Measurements from ENCODE around the gene FLNC. TPM values are rescaled to one million over a fixed set of nuclear protein-coding genes. Genes with fewer than 3 reads are reported as not detected.
A peak's percentile ranks its signal among the peaks of the same experiment; 100 is the strongest.

FLNC gene
- total and polyA plus RNA-seq, 2 of the 4 experiments (the other 2 are of a cell fraction) = 116 to 154 TPM

GRCh38 chr7:128827971-128828711 lies 2.1 kb upstream of the FLNC start:
- Histone ChIP-seq H2BK120ac (ENCODE audit: low read depth, low read length) (peak overlapping the region; percentile 96), H2AFZ (replicated peaks; ENCODE audit: low read length, poor library complexity) (peak overlapping the region; percentile 82), H3K27ac (ENCODE audit: insufficient read depth, low read length) (peak overlapping the region; percentile 81), H3K27me3 (ENCODE audit: control insufficient read depth, insufficient read depth, low read length) (no peaks in the 10 kb centered on the region), H4K5ac (ENCODE audit: low read depth, low read length) (peak overlapping the region; percentile 1), H3K4ac (ENCODE audit: low read depth, low read length) (peak overlapping the region; percentile 97), H3K14ac (replicated peaks; ENCODE audit: low read depth, low read length) (peak overlapping the region; percentile 95), H3K9me3 (ENCODE audit: control insufficient read depth, insufficient read depth, low read length) (no peaks in the 10 kb centered on the region), H3K9me1 (ENCODE audit: insufficient read depth, low read length) (peaks cover 14% of the 10 kb centered on the region), H2AK9ac (replicated peaks; ENCODE audit: low read depth, low read length, poor library complexity) (peak overlapping the region; percentile 98), H3K36me3 (ENCODE audit: control insufficient read depth, insufficient read depth, low read length) (no peaks in the 10 kb centered on the region), H4K8ac (ENCODE audit: low read depth in 2 of 2, low read length in 2 of 2) (peak overlapping the region; percentile 25 to 83), H3K23ac (ENCODE audit: low read depth, low read length) (peak overlapping the region; percentile 88), H3K4me2 (ENCODE audit: low read depth, low read length) (peak overlapping the region; percentile 29; the same call in 1 of the 2 replicates), H3K9ac (ENCODE audit: low read depth, low read length) (peak overlapping the region; percentile 19; the same call in 1 of the 2 replicates), H4K20me1 (ENCODE audit: insufficient read depth, low read length) (peaks cover 40% of the 10 kb centered on the region), H3K56ac (ENCODE audit: extremely low read depth, insufficient read depth, low read length) (peak overlapping the region; percentile 76), H2BK15ac (ENCODE audit: low read depth, low read length) (peak overlapping the region; percentile 90), H3K4me1 (ENCODE audit: control insufficient read depth, insufficient read depth, low read length) (peaks cover 26% of the 10 kb centered on the region), H2BK5ac (ENCODE audit: low read depth, low read length, poor library complexity, severe bottlenecking) (peak overlapping the region; percentile 91), H4K91ac (ENCODE audit: insufficient read depth, low read depth, low read length) (peak overlapping the region; percentile 93), H3K4me3 (ENCODE audit: insufficient read depth, low read depth, low read length) (no peak overlapping the region), H3K18ac (ENCODE audit: low read depth, low read length) (peak overlapping the region; percentile 6; the same call in 1 of the 2 replicates), H2AK5ac (ENCODE audit: low read depth, low read length) (peak overlapping the region; percentile 87), H2BK20ac (ENCODE audit: low read depth, low read length) (peak overlapping the region; percentile 92), H3K79me1 (ENCODE audit: low read depth in 1 of 2, low read length in 2 of 2) (peaks cover 0 to 32% of the 10 kb centered on the region in 2 experiments; a peak in 3 of 4 replicates)
- BruUV-seq (replicated peaks) = no TSS peak
- peak; percentile 7 for ATAC-seq (ENCODE audit: low read depth)
- ChIA-PET POLR2A (ENCODE audit: unreplicated experiment) (interaction anchor here (1.0 kb wide), 1 partner anchor 10 kb away, joined by 3 read pairs; no protein-coding TSS in a partner anchor), CTCF (no interaction called here)
- intact Hi-C loops (cut with micrococcal nuclease) = loop anchor here (2.0 to 5.0 kb wide), 2 partner anchors 36 to 71 kb away; partner anchors contain the start of gene CCDC136
- TF ChIP-seq MXI1 (IDR thresholded peaks at IDR 0.05; ENCODE audit: borderline replicate concordance, low read depth, low read length) = no peak
- no peak for TF ChIP-seq NFE2L2 (IDR thresholded peaks at IDR 0.05; ENCODE audit: low read depth, low read length)
- TF ChIP-seq MAFK (IDR thresholded peaks at IDR 0.05; ENCODE audit: low read depth, low read length) = no peak
- TF ChIP-seq POLR2A (IDR thresholded peaks at IDR 0.05; ENCODE audit: low read depth, low read length) = peak; percentile 59; the same call in 1 of the 2 replicates
- TF ChIP-seq MAZ (IDR thresholded peaks at IDR 0.05; ENCODE audit: borderline replicate concordance, low read depth, low read length) = peak; percentile 43; the same call in 1 of the 2 replicates
- peak; percentile 1; the same call in 1 of the 2 replicates for TF ChIP-seq RAD21 (IDR thresholded peaks at IDR 0.05; ENCODE audit: low read length)
- TF ChIP-seq CEBPB (IDR thresholded peaks at IDR 0.05; ENCODE audit: low read depth, low read length) = 0 out of 2 replicates have a peak, but pooled peaks have one; percentile 18
- TF ChIP-seq BHLHE40 (IDR thresholded peaks at IDR 0.05; ENCODE audit: low read depth, low read length) = peak; percentile 67; the same call in 1 of the 2 replicates
- TF ChIP-seq CHD1 (IDR thresholded peaks at IDR 0.05; ENCODE audit: low read depth, low read length) = no peak
- WGBS, 2 experiments (ENCODE audit: extremely low coverage in 2 of 2, insufficient read length in 1 of 2) = 3% methylated on average over 5 of the region's 10 CpGs; no CpG with 5 or more reads in 1 of the 2 experiments
- DNase-seq = peak; percentile 88
- dilution Hi-C loops (cut with HindIII; ENCODE audit: low sequenced_read_pairs, unreplicated experiment) = no loop called here
- in situ Hi-C loops (cut with MboI; ENCODE audit: low sequenced_read_pairs) = no loop called here

Measured in IMR-90 (cell line).